ENCODE data around the gene NFS1.

The NFS1 gene

DNA sequence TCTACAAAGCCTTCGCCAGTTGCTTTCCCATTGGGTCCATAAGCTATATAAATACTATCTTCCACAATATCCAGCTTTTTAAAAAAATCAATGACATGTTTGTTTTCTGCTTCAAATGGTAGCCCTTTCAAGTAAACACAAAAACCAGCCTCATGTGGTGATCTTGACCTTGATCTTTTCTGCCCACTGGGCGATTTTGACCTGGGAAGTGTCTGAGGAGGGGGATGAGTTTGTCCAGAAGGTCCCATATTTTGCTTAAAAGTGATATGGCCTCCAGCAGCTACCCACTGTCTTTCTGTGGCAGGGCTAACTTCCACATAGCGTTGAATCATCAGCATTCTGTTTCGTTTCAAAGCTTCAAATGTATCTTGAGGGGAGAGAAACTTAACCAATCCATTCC, 45.3 kb downstream of the NFS1 start:
- Histone ChIP-seq H3K27ac (ENCODE audit: low read depth, low read length) (no peak overlapping the region), H3K4me3 (ENCODE audit: low read depth, low read length) (no peak overlapping the region), H3K4me1 (ENCODE audit: control insufficient read depth, insufficient read depth, low read length, unreplicated experiment) (peaks cover 8% of the 10 kb centered on the region), H3K36me3 (ENCODE audit: insufficient read depth, low read length) (peaks cover 30% of the 10 kb centered on the region), H2AFZ (ENCODE audit: low read length, unreplicated experiment) (no peak overlapping the region), H3K79me2 (ENCODE audit: control insufficient read depth, insufficient read depth, low read length, unreplicated experiment) (peaks cover 97% of the 10 kb centered on the region), H3K27me3 (ENCODE audit: insufficient read depth, low read length) (no peaks in the 10 kb centered on the region)

DNA sequence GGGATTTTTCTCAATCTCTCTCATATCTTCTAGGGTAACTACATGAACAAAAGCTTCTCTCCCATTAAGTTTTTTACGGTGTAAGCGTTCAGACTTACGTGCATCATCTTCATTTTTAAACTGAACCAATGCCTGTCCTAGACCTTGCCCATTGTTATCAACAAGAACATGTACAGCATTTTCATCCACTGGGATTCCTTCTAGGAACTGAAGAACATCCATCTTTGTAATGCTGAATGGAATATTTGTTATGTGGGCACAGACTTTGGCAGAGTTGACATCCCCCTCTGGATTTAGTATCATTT, 45.8 kb downstream of the NFS1 start:
- Histone ChIP-seq H2AFZ (ENCODE audit: low read length, unreplicated experiment) (no peak overlapping the region), H3K27me3 (ENCODE audit: insufficient read depth, low read length) (no peaks in the 10 kb centered on the region), H3K4me1 (ENCODE audit: control insufficient read depth, insufficient read depth, low read length, unreplicated experiment) (peaks cover 8% of the 10 kb centered on the region), H3K4me3 (ENCODE audit: low read depth, low read length) (no peak overlapping the region), H3K36me3 (ENCODE audit: insufficient read depth, low read length) (peaks cover 30% of the 10 kb centered on the region), H3K27ac (ENCODE audit: low read depth, low read length) (no peak overlapping the region), H3K79me2 (ENCODE audit: control insufficient read depth, insufficient read depth, low read length, unreplicated experiment) (peaks cover 97% of the 10 kb centered on the region)

DNA sequence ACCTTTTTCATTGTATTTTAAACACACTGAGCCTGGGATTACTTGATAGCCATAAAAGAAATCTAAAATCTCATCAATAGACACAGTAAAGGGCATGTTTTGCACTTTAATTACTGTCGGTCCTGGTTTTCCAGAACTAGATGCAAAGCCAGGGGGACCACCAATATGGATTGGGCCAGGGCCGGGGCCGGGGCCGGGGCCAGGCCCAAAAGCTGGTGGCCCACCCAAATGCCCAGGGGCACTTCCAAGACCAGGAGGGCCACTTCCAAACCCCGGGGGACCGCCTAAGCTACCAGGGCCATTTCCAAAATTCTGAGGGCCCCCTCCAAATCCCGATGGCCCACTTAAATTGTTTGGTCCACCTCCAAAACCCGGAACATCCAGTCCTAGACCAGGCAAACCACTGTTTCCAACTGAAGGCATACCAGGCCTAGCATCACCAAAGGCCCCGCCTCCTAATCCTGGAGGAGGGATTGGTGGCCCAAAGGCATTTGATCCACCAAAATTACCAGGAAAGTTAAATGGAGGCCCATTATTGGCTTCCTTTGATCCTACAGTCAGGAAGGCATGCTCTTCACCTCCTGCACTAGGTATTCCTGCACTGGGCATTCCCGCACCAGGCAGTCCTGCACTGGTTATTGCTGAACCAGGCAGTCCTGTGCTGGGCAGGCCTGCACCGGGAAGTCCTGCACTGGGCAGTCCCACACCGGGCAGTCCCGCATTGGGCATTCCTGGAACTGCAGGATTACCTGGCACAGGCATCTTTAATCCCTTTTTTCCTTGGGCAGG, 46.3 kb downstream of the NFS1 start:
- Histone ChIP-seq H3K27me3 (ENCODE audit: insufficient read depth, low read length) (no peaks in the 10 kb centered on the region), H3K36me3 (ENCODE audit: insufficient read depth, low read length) (peaks cover 30% of the 10 kb centered on the region), H3K79me2 (ENCODE audit: control insufficient read depth, insufficient read depth, low read length, unreplicated experiment) (peaks cover 97% of the 10 kb centered on the region), H3K4me1 (ENCODE audit: control insufficient read depth, insufficient read depth, low read length, unreplicated experiment) (peaks cover 8% of the 10 kb centered on the region), H3K4me3 (ENCODE audit: low read depth, low read length) (no peak overlapping the region), H3K27ac (ENCODE audit: low read depth, low read length) (no peak overlapping the region), H2AFZ (ENCODE audit: low read length, unreplicated experiment) (no peak overlapping the region)

DNA sequence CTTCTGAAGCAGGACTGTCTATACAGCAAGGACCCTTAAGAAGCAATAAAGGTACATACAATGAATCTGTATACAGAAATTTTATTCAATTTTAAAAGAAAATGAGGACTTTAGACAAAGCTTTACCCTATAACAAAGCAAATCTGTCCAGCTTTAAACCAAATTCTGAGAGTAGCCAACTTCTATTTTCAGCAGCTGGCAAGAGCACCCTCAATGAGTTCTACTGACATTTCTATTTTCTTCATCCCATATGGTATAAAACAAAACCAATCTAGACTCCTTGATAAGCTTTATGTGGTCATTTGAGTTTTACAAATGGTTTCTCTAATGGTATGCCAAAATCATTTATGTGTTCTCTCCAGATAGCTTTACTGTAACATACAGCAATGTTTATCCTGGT, 47.2 kb downstream of the NFS1 start:
- Histone ChIP-seq H3K79me2 (ENCODE audit: control insufficient read depth, insufficient read depth, low read length, unreplicated experiment) (peaks cover 96% of the 10 kb centered on the region), H3K4me3 (ENCODE audit: low read depth, low read length) (no peak overlapping the region), H2AFZ (ENCODE audit: low read length, unreplicated experiment) (no peak overlapping the region), H3K27me3 (ENCODE audit: insufficient read depth, low read length) (no peaks in the 10 kb centered on the region), H3K36me3 (ENCODE audit: insufficient read depth, low read length) (peaks cover 30% of the 10 kb centered on the region), H3K27ac (ENCODE audit: low read depth, low read length) (no peak overlapping the region), H3K4me1 (ENCODE audit: control insufficient read depth, insufficient read depth, low read length, unreplicated experiment) (peaks cover 3% of the 10 kb centered on the region)

DNA sequence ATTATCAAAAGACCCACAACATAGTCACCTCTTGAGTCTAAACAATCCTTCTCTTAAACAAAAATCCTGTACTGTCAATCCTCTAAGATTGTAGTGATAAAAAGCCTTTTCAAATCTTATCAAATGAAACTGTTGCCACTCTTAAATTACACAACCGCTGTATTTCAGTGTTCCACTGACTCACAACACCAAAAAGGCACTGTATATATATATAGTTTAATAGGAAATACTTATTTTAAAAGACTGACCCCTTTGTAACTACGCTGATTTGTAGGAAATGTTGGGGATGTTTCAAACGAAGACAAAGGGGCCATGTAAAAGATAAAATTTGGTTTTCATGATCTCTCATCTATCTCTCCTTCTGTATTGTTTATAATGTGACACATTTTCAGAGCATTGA, 48.5 kb downstream of the NFS1 start:
- Histone ChIP-seq H2AFZ (ENCODE audit: low read length, unreplicated experiment) (no peak overlapping the region), H3K36me3 (ENCODE audit: insufficient read depth, low read length) (peaks cover 27% of the 10 kb centered on the region), H3K4me1 (ENCODE audit: control insufficient read depth, insufficient read depth, low read length, unreplicated experiment) (peaks cover 3% of the 10 kb centered on the region), H3K4me3 (ENCODE audit: low read depth, low read length) (no peak overlapping the region), H3K79me2 (ENCODE audit: control insufficient read depth, insufficient read depth, low read length, unreplicated experiment) (peaks cover 91% of the 10 kb centered on the region), H3K27ac (ENCODE audit: low read depth, low read length) (no peak overlapping the region), H3K27me3 (ENCODE audit: insufficient read depth, low read length) (no peaks in the 10 kb centered on the region)

DNA sequence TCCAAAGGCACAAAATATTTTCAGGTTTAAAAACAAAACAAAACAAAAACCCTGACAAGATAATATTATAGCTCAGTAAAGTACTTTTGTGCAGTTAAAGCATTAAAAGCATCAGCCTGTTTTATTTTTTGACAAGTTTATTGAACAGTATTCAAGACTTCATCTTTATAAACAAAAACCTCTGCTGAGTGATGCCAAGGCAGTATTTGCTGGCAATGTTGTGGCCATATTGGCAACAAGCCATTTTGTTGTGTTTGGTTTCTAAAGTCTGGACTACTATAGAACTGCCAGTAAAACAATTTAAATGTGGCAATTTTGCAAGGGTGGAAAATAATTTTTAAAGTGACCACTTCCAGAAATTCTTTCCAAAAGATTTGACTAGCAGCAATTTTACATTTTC, 50.3 kb downstream of the NFS1 start:
- Histone ChIP-seq H3K36me3 (ENCODE audit: insufficient read depth, low read length) (peaks cover 11% of the 10 kb centered on the region), H3K4me1 (ENCODE audit: control insufficient read depth, insufficient read depth, low read length, unreplicated experiment) (peaks cover 3% of the 10 kb centered on the region), H3K4me3 (ENCODE audit: low read depth, low read length) (no peak overlapping the region), H3K27ac (ENCODE audit: low read depth, low read length) (no peak overlapping the region), H3K79me2 (ENCODE audit: control insufficient read depth, insufficient read depth, low read length, unreplicated experiment) (peaks cover 91% of the 10 kb centered on the region), H3K27me3 (ENCODE audit: insufficient read depth, low read length) (no peaks in the 10 kb centered on the region), H2AFZ (ENCODE audit: low read length, unreplicated experiment) (no peak overlapping the region)

DNA sequence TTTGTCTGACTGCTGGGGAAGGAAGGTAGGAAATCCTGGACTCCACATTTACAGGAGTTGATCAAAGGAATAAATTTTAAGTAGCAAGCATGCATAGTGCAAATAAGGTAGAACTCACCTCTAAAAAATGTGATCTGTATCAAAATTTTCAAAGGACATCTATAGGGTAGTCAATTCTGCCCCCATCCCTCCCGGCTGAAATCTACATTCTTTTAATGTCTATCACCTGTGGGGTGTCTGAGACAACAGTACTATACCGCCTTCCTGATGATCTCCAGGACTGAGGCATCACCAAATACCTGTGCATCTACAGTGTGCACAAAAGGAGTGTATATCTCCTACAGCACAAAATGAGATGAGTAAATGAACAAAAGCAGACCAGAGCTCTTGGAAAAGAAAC, 54.3 kb downstream of the NFS1 start:
- no peak overlapping the region for H3K4me3 ChIP-seq (ENCODE audit: low read depth, low read length)
- H3K4me1 ChIP-seq (ENCODE audit: control insufficient read depth, insufficient read depth, low read length, unreplicated experiment) = no peaks in the 10 kb centered on the region
- no peak overlapping the region for H3K27ac ChIP-seq (ENCODE audit: low read depth, low read length)
- no peaks in the 10 kb centered on the region for H3K36me3 ChIP-seq (ENCODE audit: insufficient read depth, low read length)
- no peaks in the 10 kb centered on the region for H3K27me3 ChIP-seq (ENCODE audit: insufficient read depth, low read length)
- peaks cover 82% of the 10 kb centered on the region for H3K79me2 ChIP-seq (ENCODE audit: control insufficient read depth, insufficient read depth, low read length, unreplicated experiment)
- no peak overlapping the region for H2AFZ ChIP-seq (ENCODE audit: low read length, unreplicated experiment)

DNA sequence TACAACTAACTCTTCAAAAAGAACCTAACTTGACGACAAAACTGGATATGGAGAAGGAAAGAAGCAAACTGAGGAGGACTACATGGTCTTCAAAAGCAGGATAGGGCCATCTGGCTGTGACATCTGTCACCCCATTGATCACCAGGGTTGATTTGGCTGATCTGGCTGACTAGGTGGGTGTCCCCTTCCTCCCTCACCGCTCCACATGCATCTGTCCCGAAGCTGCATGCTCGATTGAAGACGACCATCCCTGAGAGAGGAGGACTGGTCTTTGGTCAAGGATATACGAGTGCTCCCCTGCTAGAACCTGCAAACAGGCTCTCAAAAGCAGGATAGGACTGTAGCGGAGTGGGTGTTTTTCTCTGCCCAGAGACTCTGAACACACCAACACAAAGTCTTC, 56.1 kb downstream of the NFS1 start:
- no peaks in the 10 kb centered on the region for H3K36me3 ChIP-seq (ENCODE audit: insufficient read depth, low read length)
- H3K27ac ChIP-seq (ENCODE audit: low read depth, low read length) = no peak overlapping the region
- H3K4me3 ChIP-seq (ENCODE audit: low read depth, low read length) = no peak overlapping the region
- no peaks in the 10 kb centered on the region for H3K4me1 ChIP-seq (ENCODE audit: control insufficient read depth, insufficient read depth, low read length, unreplicated experiment)
- no peak overlapping the region for H2AFZ ChIP-seq (ENCODE audit: low read length, unreplicated experiment)
- H3K27me3 ChIP-seq (ENCODE audit: insufficient read depth, low read length) = no peaks in the 10 kb centered on the region
- peaks cover 82% of the 10 kb centered on the region for H3K79me2 ChIP-seq (ENCODE audit: control insufficient read depth, insufficient read depth, low read length, unreplicated experiment)

DNA sequence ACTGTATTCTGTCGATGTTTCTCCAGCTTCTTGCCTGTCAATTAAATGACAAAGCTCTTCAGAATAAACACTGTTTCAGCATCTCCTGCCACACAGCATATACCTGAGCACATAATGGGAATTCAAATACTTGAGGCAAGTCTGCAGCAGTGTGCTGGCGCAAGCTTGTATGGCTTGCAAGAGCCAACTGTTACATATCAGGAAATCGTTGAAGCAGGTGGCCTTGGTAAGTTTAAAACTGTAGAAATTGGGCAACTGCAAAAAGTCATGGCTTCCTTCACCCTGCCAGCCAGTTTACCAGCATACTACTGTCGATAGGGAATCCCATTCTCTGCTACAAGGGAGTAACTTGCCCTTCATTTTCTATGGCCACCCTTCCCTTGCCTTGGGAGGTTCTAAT, 57.4 kb downstream of the NFS1 start:
- Histone ChIP-seq H3K27ac (ENCODE audit: low read depth, low read length) (no peak overlapping the region), H3K79me2 (ENCODE audit: control insufficient read depth, insufficient read depth, low read length, unreplicated experiment) (peaks cover 86% of the 10 kb centered on the region), H3K4me1 (ENCODE audit: control insufficient read depth, insufficient read depth, low read length, unreplicated experiment) (no peaks in the 10 kb centered on the region), H3K36me3 (ENCODE audit: insufficient read depth, low read length) (no peaks in the 10 kb centered on the region), H3K27me3 (ENCODE audit: insufficient read depth, low read length) (no peaks in the 10 kb centered on the region), H3K4me3 (ENCODE audit: low read depth, low read length) (no peak overlapping the region), H2AFZ (ENCODE audit: low read length, unreplicated experiment) (no peak overlapping the region)

DNA sequence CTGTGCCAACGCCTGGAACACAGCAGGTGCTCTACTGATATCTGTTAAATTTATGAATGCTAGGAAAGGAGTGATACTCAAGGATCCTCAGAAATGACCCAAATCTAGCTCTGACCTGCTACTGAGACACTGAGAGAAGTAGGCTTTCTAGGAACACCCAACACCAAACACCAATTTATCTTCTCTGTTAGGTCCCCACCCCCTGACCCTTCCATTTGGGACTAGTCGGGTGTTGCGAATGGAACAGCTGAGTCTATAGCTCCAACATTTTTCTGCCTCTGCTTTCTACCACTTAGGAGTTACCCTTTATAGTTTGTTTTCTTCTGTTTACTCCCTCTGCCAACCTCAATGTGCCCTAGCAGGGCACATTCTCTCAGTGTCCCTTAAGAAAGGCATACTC, 58.4 kb downstream of the NFS1 start:
- Histone ChIP-seq H3K4me3 (ENCODE audit: low read depth, low read length) (no peak overlapping the region), H3K4me1 (ENCODE audit: control insufficient read depth, insufficient read depth, low read length, unreplicated experiment) (no peaks in the 10 kb centered on the region), H3K79me2 (ENCODE audit: control insufficient read depth, insufficient read depth, low read length, unreplicated experiment) (peaks cover 89% of the 10 kb centered on the region), H3K36me3 (ENCODE audit: insufficient read depth, low read length) (no peaks in the 10 kb centered on the region), H3K27ac (ENCODE audit: low read depth, low read length) (no peak overlapping the region), H3K27me3 (ENCODE audit: insufficient read depth, low read length) (no peaks in the 10 kb centered on the region), H2AFZ (ENCODE audit: low read length, unreplicated experiment) (no peak overlapping the region)

DNA sequence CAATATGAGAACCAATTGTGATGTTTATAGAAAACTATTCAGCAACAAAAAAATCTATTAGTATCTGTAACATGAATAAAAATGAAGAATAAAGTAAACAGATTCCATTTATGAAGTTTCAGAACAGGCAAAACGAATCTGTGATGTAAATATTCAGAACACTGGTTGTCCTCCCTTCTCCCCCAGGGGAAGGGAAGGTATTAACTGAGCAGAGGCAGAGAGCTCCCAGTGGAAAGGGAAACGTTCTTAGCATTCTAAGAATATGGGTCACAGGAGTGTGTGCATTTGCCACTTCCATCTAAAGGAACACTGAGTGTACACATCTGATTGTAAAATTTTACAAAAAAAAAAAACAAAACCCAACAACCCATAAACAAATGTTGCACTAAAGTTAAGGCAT, 60.4 kb downstream of the NFS1 start:
- no peaks in the 10 kb centered on the region for H3K4me1 ChIP-seq (ENCODE audit: control insufficient read depth, insufficient read depth, low read length, unreplicated experiment)
- H3K27me3 ChIP-seq (ENCODE audit: insufficient read depth, low read length) = no peaks in the 10 kb centered on the region
- no peak overlapping the region for H2AFZ ChIP-seq (ENCODE audit: low read length, unreplicated experiment)
- H3K36me3 ChIP-seq (ENCODE audit: insufficient read depth, low read length) = no peaks in the 10 kb centered on the region
- H3K4me3 ChIP-seq (ENCODE audit: low read depth, low read length) = no peak overlapping the region
- H3K27ac ChIP-seq (ENCODE audit: low read depth, low read length) = no peak overlapping the region
- H3K79me2 ChIP-seq (ENCODE audit: control insufficient read depth, insufficient read depth, low read length, unreplicated experiment) = peaks cover 80% of the 10 kb centered on the region

Data from ACC112 (cell line).